ENCODE measurements around the gene GOSR2.

DNA sequence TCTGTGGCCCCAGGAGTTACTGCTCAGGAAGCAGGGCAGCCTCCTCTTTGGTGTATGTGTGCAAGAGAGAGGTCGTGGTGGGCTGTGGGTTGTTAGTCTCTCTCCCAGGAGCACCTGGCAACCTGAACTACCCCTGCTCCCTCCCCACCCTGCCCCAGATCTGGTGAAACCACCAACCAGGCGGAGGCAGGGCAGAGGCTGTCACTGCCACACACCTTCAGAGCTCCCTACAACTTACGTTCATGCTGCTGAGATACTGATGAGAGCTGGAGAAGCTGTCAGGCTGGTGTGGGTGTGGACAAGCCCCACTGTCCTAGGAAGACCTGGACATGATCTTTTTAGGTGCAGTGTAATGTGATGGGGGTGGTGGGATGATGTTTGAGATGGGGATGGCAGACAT is 24.3 kb downstream of the GOSR2 start:
- TF ChIP-seq, protein P1, sequence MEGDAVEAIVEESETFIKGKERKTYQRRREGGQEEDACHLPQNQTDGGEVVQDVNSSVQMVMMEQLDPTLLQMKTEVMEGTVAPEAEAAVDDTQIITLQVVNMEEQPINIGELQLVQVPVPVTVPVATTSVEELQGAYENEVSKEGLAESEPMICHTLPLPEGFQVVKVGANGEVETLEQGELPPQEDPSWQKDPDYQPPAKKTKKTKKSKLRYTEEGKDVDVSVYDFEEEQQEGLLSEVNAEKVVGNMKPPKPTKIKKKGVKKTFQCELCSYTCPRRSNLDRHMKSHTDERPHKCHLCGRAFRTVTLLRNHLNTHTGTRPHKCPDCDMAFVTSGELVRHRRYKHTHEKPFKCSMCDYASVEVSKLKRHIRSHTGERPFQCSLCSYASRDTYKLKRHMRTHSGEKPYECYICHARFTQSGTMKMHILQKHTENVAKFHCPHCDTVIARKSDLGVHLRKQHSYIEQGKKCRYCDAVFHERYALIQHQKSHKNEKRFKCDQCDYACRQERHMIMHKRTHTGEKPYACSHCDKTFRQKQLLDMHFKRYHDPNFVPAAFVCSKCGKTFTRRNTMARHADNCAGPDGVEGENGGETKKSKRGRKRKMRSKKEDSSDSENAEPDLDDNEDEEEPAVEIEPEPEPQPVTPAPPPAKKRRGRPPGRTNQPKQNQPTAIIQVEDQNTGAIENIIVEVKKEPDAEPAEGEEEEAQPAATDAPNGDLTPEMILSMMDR (conservative IDR thresholded peaks at IDR 0.05 in 1 of 2, IDR thresholded peaks at IDR 0.05 in 1 of 2; ENCODE audit: extremely low read depth in 1 of 2, insufficient read depth in 1 of 2, low read depth in 1 of 2, low read length in 2 of 2), result no peak
- TF ChIP-seq EZH2 (IDR thresholded peaks at IDR 0.05; ENCODE audit: borderline replicate concordance, low read length), result no peak

All from mammary epithelial cell (primary cell).